HPDE6-E6E7 (cell line): Measurements from ENCODE around the gene PRSS33.

Source experiments
- DNase-seq: peaks from one replicate; pipeline ENCODE4 v3.0.0; 2011; ENCODE audit warnings: missing footprints; ENCODE audit errors: extremely low spot score

PRSS33 gene

GRCh38 chr16:2763173-2763572 is 24.2 kb downstream of the PRSS33 start:
- no peak for DNase-seq

GRCh38 chr16:2762711-2763110 is 24.6 kb downstream of the PRSS33 start:
- DNase-seq, result no peak

- DNase-seq, result no peak
Measured at GRCh38 chr16:2761886-2762583, 25.3 kb downstream of the PRSS33 start.

- DNase-seq, result no peak
Measured at GRCh38 chr16:2761472-2761871, 25.9 kb downstream of the PRSS33 start.

- DNase-seq, result no peak
Measured at GRCh38 chr16:2757344-2757743, 30.0 kb downstream of the PRSS33 start.

GRCh38 chr16:2756288-2757015 is 30.9 kb downstream of the PRSS33 start:
- DNase-seq, result no peak

- no peak for DNase-seq
Measured at GRCh38 chr16:2755158-2755557, 32.2 kb downstream of the PRSS33 start.

- DNase-seq, result no peak
Measured at GRCh38 chr16:2753733-2754020, 33.7 kb downstream of the PRSS33 start.

GRCh38 chr16:2752850-2753732 is 34.3 kb downstream of the PRSS33 start:
- DNase-seq, result peak; percentile 63

GRCh38 chr16:2752035-2752849 is 35.1 kb downstream of the PRSS33 start, which contains the start of gene SRRM2:
TSS of gene SRRM2 (plus strand) at chr16:2752638. CDS start at chr16:2756365, 3,727 bp downstream.
- peak; percentile 93 for DNase-seq

GRCh38 chr16:2751577-2752034 is 35.8 kb downstream of the PRSS33 start:
- no peak for DNase-seq

- no peak for DNase-seq
Measured at GRCh38 chr16:2749936-2750335, 37.4 kb downstream of the PRSS33 start.

- no peak for DNase-seq
Measured at GRCh38 chr16:2749476-2749875, 37.9 kb downstream of the PRSS33 start.

- no peak for DNase-seq
Measured at GRCh38 chr16:2748757-2749455, 38.5 kb downstream of the PRSS33 start.

GRCh38 chr16:2745961-2746360 is 41.4 kb downstream of the PRSS33 start:
- no peak for DNase-seq

GRCh38 chr16:2745116-2745890 is 42.1 kb downstream of the PRSS33 start:
- no peak for DNase-seq

- DNase-seq, result no peak
Measured at GRCh38 chr16:2744711-2745110, 42.6 kb downstream of the PRSS33 start.

GRCh38 chr16:2743007-2743810 is 44.2 kb downstream of the PRSS33 start:
- no peak for DNase-seq

- no peak for DNase-seq
Measured at GRCh38 chr16:2742323-2743006, 44.9 kb downstream of the PRSS33 start.
